Adrenal gland (tissue), 5 donors: ENCODE measurements around the gene ZNF296.

ENCODE experiments used
- CTCF ChIP-seq, 6 experiments: fragments of 450-650 bp in 4 of 6; fragments of 200-600 bp in 2 of 6; sonication (generic) in 1 of 6; IDR thresholded peaks; 1 replicate in 5 of 6; 2 replicates in 1 of 6; pipeline versions ENCODE4 v1.5.1 to v1.8.0; 2016 to 2021; ENCODE audit warnings: antibody characterized with exemption in 6 of 6, mild to moderate bottlenecking in 2 of 6, moderate library complexity in 1 of 6
- POLR2A ChIP-seq, 2 donors: fragments of 450-650 bp; IDR thresholded peaks; one replicate each; pipeline ENCODE4 v1.6.1; 2017; ENCODE audit warnings: antibody characterized with exemption in 2 of 2, mild to moderate bottlenecking in 2 of 2, moderate library complexity in 1 of 2
- donor health status: DM: no; HTN: no; CAD: no.

GRCh38 chr19:45070861-45071544 is 5.3 kb downstream of the ZNF296 start:
- no peak for TF ChIP-seq CTCF (IDR thresholded peaks at IDR 0.05)
- TF ChIP-seq POLR2A (IDR thresholded peaks at IDR 0.05): no peak
